AG04449 (cell line): Measurements from ENCODE around the gene R3HDM2.

ENCODE experiments used
- CTCF ChIA-PET: fragments of 350-600 bp; formaldehyde crosslinking; extraction: SDS; loops from one replicate; lab custom pipeline; 2021; ENCODE audit warnings: antibody characterized with exemption; lab: Yijun Ruan, JAX
- POLR2A ChIA-PET: fragments of 400-600, 350-600 bp; formaldehyde crosslinking; extraction: SDS; loops from one replicate; lab custom pipeline; 2020; ENCODE audit warnings: antibody characterized with exemption, inconsistent platforms; lab: Yijun Ruan, JAX
- DNase-seq: peaks from one replicate; pipeline ENCODE4 v3.0.0-alpha.2; 2010; ENCODE audit warnings: low read depth, low spot score
- H3K4me3 ChIP-seq: 2 replicates; pipeline ENCODE4 v1.5.1; 2011; ENCODE audit warnings: low read depth, mild to moderate bottlenecking, control low read depth, low read length
- CTCF ChIP-seq: IDR thresholded peaks from one replicate; pipeline ENCODE4 v1.5.1; 2011; ENCODE audit warnings: mild to moderate bottlenecking, moderate library complexity, low read length, control low read depth, inconsistent platforms; ENCODE audit not compliant: insufficient read depth; ENCODE audit errors: missing control alignments

R3HDM2 gene

DNA sequence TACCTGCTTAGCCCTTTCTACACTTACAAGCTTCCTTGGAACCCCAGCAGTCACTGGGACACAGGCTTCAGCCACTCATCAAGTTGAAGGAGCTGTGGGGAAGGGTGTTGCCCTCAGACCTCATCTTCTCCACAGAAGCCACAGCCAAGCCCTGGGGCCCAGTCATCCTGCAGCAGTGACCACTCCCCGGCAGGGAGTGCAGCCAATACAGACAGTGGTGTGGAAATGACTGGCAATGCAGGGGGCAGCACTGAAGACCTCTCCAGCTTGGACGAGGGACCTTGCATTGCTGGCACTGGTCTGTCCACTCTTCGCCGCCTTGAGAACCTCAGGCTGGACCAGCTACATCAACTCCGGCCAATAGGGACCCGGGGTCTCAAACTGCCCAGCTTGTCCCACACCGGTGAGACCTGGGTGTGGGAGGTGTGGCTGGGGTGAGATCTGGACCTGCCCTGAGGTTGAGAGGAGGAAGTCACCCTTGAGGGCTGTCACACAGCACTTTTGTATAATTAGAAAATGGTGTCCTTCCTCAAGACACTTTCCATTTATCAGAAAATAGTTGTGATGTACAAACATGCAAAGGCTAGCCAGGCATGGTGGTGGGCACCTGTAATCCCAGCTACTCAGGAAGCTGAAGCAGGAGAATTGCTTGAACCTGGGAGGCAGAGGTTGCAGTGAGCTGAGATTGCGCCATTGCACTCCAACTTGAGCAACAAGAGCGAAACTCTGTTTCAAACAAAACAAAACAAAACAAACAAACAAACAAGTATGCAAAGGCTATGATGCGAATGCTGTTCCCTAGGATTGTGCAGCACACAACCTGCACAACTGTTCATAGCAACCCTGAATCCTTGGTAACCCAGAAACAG is 38.7 kb upstream of the R3HDM2 start:
- no peak for TF ChIP-seq CTCF
- CTCF ChIA-PET: interaction anchor here (2.4 to 20.7 kb wide), 2 partner anchors 8 to 15 kb away, joined by 15 to 321 read pairs; partner anchors contain the start of genes GLI1 and INHBE

DNA sequence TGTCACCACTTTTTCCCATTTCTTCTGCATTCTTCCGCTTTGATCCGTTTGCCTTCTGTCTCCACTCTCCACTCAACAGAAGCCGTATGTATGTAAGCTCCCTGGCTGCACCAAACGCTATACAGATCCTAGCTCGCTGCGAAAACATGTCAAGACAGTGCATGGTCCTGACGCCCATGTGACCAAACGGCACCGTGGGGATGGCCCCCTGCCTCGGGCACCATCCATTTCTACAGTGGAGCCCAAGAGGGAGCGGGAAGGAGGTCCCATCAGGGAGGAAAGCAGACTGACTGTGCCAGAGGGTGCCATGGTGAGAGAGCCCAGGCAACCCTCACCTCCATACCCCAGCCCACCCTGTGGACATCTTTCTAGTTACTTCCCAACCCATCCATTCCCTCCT is 37.1 kb upstream of the R3HDM2 start:
- ChIA-PET POLR2A (no interaction called here), CTCF (interaction anchor here (20.7 kb wide), 1 partner anchor 6 kb away, joined by 321 read pairs; the partner anchor contains the start of gene GLI1)
- DNase-seq: no peak
- no peak overlapping the region for H3K4me3 ChIP-seq
- no peak for TF ChIP-seq CTCF

More for the DNA sequence above, 38.7 kb upstream of the R3HDM2 start:
- H3K4me3 ChIP-seq: no peak overlapping the region
- POLR2A ChIA-PET: no interaction called here
- DNase-seq: no peak

DNA sequence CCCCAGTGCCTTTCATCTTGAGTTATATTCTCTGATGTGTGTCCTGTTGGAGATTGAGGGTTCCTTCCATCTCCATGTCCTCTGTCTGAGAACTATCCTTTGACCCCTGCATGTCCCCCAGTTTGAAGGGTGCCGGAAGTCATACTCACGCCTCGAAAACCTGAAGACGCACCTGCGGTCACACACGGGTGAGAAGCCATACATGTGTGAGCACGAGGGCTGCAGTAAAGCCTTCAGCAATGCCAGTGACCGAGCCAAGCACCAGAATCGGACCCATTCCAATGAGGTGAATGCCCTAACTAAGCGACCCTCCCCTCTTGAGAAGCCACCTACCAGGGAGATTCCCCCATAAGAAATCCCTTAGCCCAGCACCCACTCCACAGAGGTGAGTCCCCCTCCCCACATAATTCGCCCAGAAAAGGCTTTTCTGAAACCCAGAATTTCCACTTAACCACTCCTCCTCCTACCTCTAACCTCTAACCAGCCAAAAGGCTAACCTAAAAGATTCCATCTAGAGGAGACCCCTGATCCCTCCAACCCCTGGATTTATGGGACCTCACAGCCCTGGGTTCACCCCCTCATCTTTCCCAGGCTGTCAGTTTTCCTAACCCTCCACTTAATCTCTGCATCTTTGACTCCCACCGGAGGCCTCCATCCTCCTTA is 36.5 kb upstream of the R3HDM2 start:
- POLR2A ChIA-PET: no interaction called here
- TF ChIP-seq CTCF: no peak
- DNase-seq: no peak
- H3K4me3 ChIP-seq: no peak overlapping the region
- CTCF ChIA-PET: interaction anchor here (1.8 to 20.7 kb wide), 2 partner anchors 5 to 10 kb away, joined by 6 to 321 read pairs; partner anchors contain the start of gene GLI1

DNA sequence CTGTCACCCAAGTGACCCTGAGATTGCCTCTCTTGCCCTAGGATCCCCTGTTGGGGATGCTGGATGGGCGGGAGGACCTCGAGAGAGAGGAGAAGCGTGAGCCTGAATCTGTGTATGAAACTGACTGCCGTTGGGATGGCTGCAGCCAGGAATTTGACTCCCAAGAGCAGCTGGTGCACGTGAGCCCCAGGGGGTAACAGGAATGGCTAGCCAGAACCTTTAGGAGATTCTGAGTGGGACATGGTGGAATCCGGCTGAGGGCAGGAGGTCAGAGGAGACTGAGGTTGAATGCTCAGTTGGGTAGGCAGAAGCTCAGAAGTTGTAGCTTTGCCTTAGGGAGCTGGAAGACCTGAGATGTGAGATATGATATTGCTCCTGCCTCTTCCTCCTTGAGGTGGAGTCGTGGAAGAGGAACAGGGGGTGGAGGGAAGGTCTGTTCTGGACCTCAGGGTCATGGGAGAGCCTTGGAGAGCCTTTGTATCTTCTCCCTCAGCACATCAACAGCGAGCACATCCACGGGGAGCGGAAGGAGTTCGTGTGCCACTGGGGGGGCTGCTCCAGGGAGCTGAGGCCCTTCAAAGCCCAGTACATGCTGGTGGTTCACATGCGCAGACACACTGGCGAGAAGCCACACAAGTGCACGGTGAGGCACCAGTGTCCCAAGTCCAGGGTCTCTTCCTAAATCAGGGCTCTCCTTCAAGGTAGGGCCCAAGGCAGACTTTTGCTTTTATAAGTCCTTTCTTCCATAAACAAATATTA is 35.1 kb upstream of the R3HDM2 start:
- H3K4me3 ChIP-seq: no peak overlapping the region
- CTCF ChIA-PET: interaction anchor here (0.6 to 19.6 kb wide), 6 partner anchors 8 to 252 kb away, joined by 3 to 880 read pairs (median 32); partner anchors contain the start of genes ARHGAP9, INHBE, MARS1 and STAC3
- no peak for DNase-seq
- POLR2A ChIA-PET: interaction anchor here (1.0 kb wide), 1 partner anchor 13 kb away, joined by 3 read pairs; no protein-coding TSS in a partner anchor
- no peak for TF ChIP-seq CTCF

GRCh38 chr12:57465030-57465746 is 34.3 kb upstream of the R3HDM2 start:
- TF ChIP-seq CTCF: no peak
- no peak overlapping the region for H3K4me3 ChIP-seq
- ChIA-PET CTCF (interaction anchor here (1.4 to 19.6 kb wide), 5 partner anchors 7 to 251 kb away, joined by 3 to 880 read pairs (median 59); partner anchors contain the start of genes ARHGAP9, INHBE, MARS1 and STAC3), POLR2A (interaction anchor here (0.8 kb wide), 1 partner anchor 153 kb away, joined by 4 read pairs; no protein-coding TSS in a partner anchor)
- no peak for DNase-seq
